Mesodermal cell (in vitro differentiated cells): Measurements from ENCODE around the gene TAF9.
A peak's percentile ranks its signal among the peaks of the same experiment; 100 is the strongest.
"Not testable (repeated sequence)": the region's sequence is repeated elsewhere in the genome, so short reads cannot be mapped to it uniquely, and the experiment has no call there.

Source experiments
- H3K27ac ChIP-seq: 2 replicates; pipeline ENCODE4 v1.7.0; 2013; ENCODE audit warnings: mild to moderate bottlenecking, low read depth, low read length, moderate library complexity; ENCODE audit not compliant: severe bottlenecking
- H3K36me3 ChIP-seq: 2 replicates; pipeline ENCODE4 v1.7.1; 2013; ENCODE audit warnings: mild to moderate bottlenecking, low read length, moderate library complexity; ENCODE audit not compliant: control insufficient read depth, insufficient read depth
- H3K4me1 ChIP-seq: one replicate; pipeline ENCODE4 v1.7.1; 2013; ENCODE audit warnings: mild to moderate bottlenecking, low read length; ENCODE audit not compliant: insufficient read depth, control insufficient read depth, poor library complexity, severe bottlenecking
- H3K4me3 ChIP-seq: 2 replicates; pipeline ENCODE4 v1.7.0; 2013; ENCODE audit warnings: low read length, control low read depth, mild to moderate bottlenecking; ENCODE audit not compliant: insufficient read depth, poor library complexity, severe bottlenecking; ENCODE audit errors: extremely low read depth
- H3K9me3 ChIP-seq: 2 replicates; pipeline ENCODE4 v1.7.1; 2013; ENCODE audit warnings: mild to moderate bottlenecking, low read length, moderate library complexity; ENCODE audit not compliant: control insufficient read depth
- WGBS, 2 experiments: methylation state at CpG; one replicate each; pipeline ENCODE4 v1.1.5; 2013; ENCODE audit warnings: missing lambda C conversion rate in 2 of 2; ENCODE audit not compliant: insufficient coverage in 2 of 2; 5-methylcytosine and 5-hydroxymethylcytosine counted together

Gene TAF9

DNA sequence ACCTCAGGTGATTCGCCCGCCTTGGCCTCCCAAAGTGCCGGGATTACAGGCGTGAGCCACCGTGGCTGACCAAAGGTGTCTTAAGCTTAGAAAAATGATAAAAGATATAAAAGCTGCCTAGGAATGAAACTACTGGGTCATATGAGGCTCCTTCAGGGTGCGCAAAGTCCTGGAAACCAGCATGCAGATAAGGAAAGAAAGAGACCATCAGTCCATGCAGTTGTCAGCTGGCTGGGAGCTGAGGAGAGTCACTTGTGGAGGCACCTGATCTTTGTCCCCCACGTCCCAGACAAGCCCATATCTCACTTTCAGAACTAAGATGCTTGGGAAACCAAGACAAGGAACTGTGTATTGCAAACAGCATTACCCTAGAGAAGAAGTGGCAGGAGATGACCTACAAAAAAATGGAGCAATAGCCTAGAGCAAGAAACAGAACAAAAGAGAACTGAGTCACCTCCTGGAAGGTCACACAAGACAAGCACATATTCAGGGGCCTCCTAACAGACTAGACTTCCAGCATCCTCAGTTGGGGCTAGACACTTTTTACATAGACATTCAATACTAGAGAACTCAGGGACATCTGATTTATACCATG lies 33.9 kb downstream of the TAF9 start:
- Histone ChIP-seq H3K4me3 (no peak overlapping the region), H3K9me3 (no peaks in the 10 kb centered on the region), H3K4me1 (no peaks in the 10 kb centered on the region), H3K27ac (no peak overlapping the region), H3K36me3 (no peaks in the 10 kb centered on the region)
- WGBS, 2 experiments = 90 to 93% methylated on average over 6 to 7 of the region's 7 CpGs

DNA sequence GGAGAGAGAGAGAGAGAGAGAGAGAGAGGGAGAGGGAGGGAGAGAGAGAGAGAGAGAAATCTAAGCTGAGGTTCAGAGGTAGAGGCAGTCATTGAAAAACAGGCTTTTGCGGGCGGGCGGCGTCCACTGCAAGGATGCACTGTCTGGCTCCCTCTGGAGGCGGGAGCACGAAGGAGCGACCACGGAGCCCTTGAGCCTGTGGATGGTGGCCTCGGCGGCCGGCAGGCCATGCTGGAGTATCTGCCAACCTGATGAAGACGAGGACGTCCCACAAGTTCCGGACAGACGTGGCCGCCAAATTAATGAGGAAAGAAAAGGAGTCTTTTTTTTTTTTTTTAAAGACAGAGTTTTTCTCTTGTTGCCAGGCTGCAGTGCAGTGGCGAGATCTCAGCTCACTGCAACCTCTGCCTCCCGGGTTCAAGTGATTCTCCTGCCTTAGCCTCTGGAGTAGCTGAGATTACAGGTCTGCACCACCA lies 34.5 kb downstream of the TAF9 start:
- 17 to 22% methylated on average over 16 to 18 of the region's 18 CpGs for WGBS, 2 experiments
- H3K9me3 ChIP-seq = no peaks in the 10 kb centered on the region
- no peaks in the 10 kb centered on the region for H3K4me1 ChIP-seq
- H3K4me3 ChIP-seq = no peak overlapping the region
- H3K27ac ChIP-seq = no peak overlapping the region
- H3K36me3 ChIP-seq = no peaks in the 10 kb centered on the region

DNA sequence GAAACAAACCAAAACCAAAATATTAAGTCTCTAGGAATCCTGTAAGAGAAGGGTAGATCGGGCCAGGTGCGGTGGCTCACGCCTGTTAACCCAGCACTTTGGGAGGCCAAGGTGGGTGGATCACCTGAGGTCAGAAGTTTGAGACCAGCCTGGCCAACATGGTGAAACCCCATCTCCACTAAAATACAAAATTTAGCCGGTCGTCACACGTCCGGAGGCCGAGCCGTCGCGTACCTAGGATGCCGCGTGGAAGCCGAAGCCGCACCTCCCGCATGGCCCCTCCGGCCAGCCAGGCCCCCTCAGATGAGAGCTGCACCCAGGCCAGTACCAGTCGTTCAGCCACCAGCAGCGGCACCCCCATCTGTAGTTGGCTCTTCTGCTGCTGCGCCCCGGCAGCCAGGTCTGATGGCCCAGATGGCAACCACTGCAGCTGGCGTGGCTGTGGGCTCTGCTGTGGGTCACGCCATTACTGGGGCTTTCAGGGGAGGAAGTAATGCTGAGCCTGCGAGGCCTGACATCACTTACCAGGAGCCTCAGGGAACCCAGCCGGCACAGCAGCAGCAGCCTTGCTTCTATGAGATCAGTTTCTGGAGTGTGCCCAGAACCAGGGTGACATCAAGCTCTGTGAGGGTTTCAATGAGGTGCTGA lies 35.5 kb downstream of the TAF9 start:
- not testable (repeated sequence) for H3K36me3 ChIP-seq, H3K4me3 ChIP-seq, H3K27ac ChIP-seq, H3K9me3 ChIP-seq, H3K4me1 ChIP-seq
- 95 to 98% methylated on average over 17 to 20 of the region's 25 CpGs for WGBS, 2 experiments

DNA sequence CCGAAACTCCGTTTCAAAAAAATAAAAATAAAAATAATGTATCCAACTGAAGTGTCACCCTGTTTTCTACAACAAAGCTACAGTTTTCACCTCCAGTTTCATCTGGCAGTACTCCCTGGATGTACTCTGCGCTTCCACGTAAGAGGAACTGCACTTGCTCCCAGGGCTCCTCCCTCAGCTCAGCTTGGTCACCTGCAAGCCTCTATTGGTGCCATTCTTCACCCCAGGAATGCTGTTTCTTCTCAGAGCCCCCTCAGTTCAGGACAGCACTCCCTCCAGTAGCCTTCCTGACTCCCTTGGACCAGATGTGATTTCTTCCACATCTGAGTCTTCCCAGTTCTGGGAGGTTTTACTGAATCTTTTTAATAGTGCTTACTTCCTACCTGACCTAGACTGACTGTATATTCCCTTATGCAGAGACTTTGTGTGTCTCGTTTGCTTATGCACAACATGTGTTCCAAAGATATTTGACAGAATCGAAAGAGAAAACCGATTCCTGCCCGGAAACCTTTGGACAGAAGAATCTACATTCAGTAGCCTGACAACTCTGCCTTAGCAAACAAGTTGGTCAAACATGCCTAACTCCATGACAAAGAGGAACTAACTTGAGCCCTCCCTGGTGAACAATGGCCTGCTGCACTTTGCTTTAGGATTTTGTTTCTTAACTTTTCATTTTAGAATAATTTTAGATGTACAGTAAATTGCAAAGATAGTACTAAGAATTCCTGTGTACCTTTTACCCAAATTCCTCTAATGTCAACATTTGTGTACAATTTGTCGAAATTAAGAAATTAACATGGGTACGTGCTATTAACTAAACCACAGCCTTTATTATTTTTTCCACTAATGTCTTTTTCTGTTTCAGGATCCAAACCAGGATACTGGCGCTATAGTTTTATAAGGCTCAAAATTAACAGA lies 37.5 kb downstream of the TAF9 start:
- Histone ChIP-seq H3K36me3 (no peaks in the 10 kb centered on the region), H3K9me3 (no peaks in the 10 kb centered on the region), H3K27ac (no peak overlapping the region), H3K4me3 (peak overlapping the region; percentile 30), H3K4me1 (no peaks in the 10 kb centered on the region)
- WGBS, 2 experiments = 74 to 79% methylated on average over 7 to 9 of the region's 11 CpGs

DNA sequence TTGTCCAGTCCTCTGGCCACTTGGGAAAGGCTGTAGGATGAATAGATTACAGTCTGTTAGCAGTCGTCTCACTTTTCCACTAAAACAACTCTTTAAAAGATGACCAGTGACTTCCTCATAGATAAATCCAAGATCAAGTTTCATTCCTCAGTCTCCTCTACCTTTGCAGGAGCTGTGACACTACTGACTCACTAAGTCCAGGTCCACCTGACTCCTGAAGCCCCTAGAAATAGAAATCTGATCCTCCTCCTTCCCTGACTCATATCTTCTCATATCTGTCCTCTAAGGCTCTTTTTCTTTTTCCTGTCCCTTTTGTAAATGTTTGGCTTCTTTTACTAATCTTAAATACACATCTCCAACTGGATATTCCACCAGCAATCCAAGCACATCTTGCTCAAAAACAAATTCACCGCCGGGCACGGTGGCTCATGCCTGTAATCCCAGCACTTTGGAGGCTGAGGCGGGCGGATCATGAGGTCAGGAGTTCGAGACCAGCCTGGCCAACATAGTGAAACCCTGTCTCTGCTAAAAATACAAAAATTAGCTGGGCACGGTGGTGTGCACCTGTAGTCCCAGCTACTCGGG lies 39.3 kb downstream of the TAF9 start:
- H3K27ac ChIP-seq = no peak overlapping the region
- no peak overlapping the region for H3K4me3 ChIP-seq
- no peaks in the 10 kb centered on the region for H3K36me3 ChIP-seq
- H3K9me3 ChIP-seq = no peaks in the 10 kb centered on the region
- no peaks in the 10 kb centered on the region for H3K4me1 ChIP-seq
- 89 to 91% methylated on average over 6 to 9 of the region's 9 CpGs for WGBS, 2 experiments

DNA sequence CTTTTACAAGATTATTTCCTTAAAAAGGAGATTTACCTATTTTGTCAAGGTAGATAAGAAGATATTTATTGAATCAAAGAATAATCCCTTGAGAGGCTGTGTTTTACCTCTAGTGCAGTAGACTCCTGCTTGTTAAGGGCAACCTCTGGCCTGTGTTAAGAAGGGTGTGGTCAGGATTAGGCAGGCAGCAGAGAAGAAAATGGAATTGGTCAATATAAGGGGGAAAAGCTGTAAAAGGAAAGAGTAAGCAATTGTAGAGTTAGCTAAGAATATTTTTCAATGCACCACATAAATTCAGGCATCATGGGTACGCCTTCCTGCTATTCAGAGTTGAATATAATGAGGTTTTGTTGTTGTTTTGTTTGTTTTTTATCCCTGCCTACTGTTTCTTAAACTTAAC lies 43.0 kb downstream of the TAF9 start:
- no peak overlapping the region for H3K27ac ChIP-seq
- no peaks in the 10 kb centered on the region for H3K9me3 ChIP-seq
- no peak overlapping the region for H3K4me3 ChIP-seq
- no peaks in the 10 kb centered on the region for H3K36me3 ChIP-seq
- H3K4me1 ChIP-seq = no peaks in the 10 kb centered on the region
- WGBS, 2 experiments = no CpG with 5 or more reads among the region's 1 CpG

DNA sequence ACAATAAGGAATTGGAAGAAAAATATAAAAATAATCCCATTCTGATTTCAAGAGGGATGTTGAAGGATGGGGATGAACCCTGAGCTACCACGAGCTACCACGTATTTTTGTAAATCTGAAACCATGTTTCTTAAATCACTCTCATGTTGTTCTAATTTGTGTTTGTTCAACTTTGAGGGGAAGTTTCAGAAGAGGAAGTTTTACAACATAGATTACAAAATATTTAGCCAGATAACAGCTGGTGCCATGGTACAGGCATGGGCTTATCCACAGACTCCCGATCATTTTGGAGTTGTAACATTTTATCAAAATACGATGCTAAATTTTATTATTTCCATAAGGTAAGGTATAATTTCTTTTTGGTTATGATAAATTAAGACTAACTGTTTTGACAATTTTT lies 51.9 kb downstream of the TAF9 start:
- Histone ChIP-seq H3K36me3 (no peaks in the 10 kb centered on the region), H3K9me3 (no peaks in the 10 kb centered on the region), H3K27ac (no peak overlapping the region), H3K4me3 (no peak overlapping the region), H3K4me1 (peaks cover 2% of the 10 kb centered on the region)
- WGBS, 2 experiments = no CpG with 5 or more reads among the region's 4 CpGs

DNA sequence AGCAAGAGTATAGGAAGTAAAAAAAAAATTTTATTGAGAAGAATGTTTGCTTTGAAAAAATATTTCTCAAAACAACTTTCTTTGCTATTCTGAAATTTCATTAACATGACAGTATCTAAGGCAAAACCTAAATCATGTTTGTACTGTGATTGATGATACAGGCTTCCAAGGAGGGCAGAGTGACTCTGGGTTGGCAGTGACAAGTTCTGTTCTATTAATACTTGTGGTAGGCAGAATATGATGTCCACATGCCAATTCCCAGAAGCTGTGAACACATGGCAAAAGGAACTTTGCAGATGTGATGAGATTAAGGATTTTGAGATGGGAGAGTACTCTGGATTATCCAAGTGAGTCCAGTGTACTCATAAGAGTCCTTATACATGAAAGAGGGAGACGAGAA lies 53.3 kb downstream of the TAF9 start:
- Histone ChIP-seq H3K9me3 (no peaks in the 10 kb centered on the region), H3K4me1 (peaks cover 2% of the 10 kb centered on the region), H3K27ac (no peak overlapping the region), H3K4me3 (no peak overlapping the region), H3K36me3 (no peaks in the 10 kb centered on the region)
- 89% methylated on average over 1 of the region's 1 CpG for WGBS, 2 experiments
